ENCODE data around the gene SHISA9.

The SHISA9 gene

DNA sequence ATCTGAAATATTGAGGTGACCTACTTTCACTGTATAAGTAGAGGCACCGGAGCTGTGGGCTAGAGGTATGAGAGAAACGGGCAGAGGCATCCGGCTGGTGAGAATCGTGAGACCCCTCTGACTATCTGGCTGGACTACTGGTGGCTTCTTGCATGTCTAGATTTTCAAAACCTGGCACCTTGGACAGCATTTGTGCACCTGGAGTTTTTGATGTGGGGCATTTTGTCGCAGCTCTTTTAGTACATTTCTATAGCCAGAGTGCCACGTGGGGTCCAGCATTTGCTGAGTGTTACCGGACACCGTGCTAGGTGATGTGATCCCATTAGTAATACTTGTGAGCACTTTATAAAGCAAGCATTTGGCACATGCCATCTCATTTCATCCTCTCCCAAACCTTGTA, 32.6 kb upstream of the SHISA9 start:
- TF ChIP-seq, protein P1, sequence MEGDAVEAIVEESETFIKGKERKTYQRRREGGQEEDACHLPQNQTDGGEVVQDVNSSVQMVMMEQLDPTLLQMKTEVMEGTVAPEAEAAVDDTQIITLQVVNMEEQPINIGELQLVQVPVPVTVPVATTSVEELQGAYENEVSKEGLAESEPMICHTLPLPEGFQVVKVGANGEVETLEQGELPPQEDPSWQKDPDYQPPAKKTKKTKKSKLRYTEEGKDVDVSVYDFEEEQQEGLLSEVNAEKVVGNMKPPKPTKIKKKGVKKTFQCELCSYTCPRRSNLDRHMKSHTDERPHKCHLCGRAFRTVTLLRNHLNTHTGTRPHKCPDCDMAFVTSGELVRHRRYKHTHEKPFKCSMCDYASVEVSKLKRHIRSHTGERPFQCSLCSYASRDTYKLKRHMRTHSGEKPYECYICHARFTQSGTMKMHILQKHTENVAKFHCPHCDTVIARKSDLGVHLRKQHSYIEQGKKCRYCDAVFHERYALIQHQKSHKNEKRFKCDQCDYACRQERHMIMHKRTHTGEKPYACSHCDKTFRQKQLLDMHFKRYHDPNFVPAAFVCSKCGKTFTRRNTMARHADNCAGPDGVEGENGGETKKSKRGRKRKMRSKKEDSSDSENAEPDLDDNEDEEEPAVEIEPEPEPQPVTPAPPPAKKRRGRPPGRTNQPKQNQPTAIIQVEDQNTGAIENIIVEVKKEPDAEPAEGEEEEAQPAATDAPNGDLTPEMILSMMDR (IDR thresholded peaks at IDR 0.05; ENCODE audit: control insufficient read depth, insufficient read depth, low read depth, low read length, missing control alignments), result no peak
- DNase-seq (ENCODE audit: low read depth), result no peak
- H3K4me3 ChIP-seq (ENCODE audit: control insufficient read depth, low read depth, low read length), result no peak overlapping the region

DNA sequence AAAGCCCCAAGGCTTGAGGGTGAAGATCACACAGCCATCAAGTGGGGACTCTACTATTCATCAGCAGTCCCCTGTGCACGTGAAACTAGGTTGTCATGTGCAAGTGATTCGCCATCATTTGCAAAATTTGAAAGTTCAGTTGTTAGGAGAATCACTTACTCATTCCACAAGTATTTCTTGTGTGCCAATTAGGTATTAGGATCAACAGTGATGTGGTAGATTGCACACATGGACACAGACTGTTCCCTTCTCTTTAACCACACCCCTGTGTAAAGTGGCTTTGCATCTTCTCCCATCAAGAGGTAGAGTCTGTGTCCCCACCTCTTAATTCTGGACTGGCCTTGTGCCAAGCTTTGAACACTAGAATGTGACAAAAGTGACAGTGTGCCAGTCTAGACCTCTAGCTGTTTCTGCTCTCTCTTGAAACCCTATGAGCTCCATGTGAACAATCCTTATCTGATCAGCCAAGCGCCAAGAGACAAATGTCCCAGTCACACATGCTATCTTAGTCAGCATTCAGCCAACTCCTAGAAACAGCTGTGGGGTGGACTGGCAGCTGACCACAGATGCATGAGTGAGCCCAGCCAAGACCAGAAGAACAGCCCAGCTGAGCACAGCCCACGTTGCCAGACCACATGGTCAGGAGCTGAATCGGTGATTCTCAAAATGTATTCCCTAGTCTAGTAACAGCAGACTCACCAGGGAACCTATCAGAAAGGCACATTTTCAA, 31.5 kb upstream of the SHISA9 start:
- no peak for DNase-seq (ENCODE audit: low read depth)
- TF ChIP-seq, protein P1 (IDR thresholded peaks at IDR 0.05; ENCODE audit: control insufficient read depth, insufficient read depth, low read depth, low read length, missing control alignments), result no peak
- no peak overlapping the region for H3K4me3 ChIP-seq (ENCODE audit: control insufficient read depth, low read depth, low read length)

DNA sequence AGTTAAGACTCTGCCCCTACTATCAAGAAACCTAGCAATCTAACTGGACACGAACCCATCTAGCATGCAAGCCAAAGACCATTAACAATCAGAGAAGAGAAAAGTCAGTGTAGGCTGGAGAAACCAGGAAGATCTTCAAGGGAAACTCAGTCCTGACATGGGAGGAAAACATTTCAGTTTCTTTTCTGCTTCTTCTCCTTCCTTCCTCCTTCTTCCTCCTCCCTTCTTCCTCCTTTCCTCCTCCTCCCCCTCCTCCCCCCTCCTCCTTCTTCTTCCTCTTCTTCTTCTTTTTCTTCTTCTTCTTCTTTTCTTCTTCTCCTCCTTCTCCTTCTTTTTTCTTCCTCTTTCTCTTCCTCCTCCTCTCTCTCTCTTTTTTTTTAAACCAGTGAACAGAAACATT, 29.6 kb upstream of the SHISA9 start:
- no peak for DNase-seq (ENCODE audit: low read depth)
- TF ChIP-seq, protein P1 (IDR thresholded peaks at IDR 0.05; ENCODE audit: control insufficient read depth, insufficient read depth, low read depth, low read length, missing control alignments), result no peak
- H3K4me3 ChIP-seq (ENCODE audit: control insufficient read depth, low read depth, low read length), result no peak overlapping the region

DNA sequence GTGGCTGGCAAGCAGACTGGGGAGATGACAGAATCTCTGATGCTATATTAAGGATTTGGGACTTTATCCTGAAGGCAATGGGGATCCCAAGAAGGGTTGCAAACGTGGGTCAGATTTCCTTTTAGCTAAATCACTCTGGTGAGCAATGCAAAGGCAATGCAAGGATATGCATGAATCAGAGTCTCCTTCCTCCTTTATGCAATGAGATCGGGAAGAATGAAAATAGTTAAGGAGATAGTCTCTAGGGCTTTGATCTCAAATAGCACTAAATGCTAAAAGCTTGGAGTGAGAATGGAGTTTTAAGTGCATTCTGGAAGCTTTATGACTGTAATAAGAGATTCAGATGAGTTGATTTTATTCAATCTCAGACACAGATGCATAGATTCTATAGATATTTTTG, 27.2 kb upstream of the SHISA9 start:
- H3K4me3 ChIP-seq (ENCODE audit: control insufficient read depth, low read depth, low read length), result no peak overlapping the region
- peak; percentile 32 for DNase-seq (ENCODE audit: low read depth)
- TF ChIP-seq, protein P1 (IDR thresholded peaks at IDR 0.05; ENCODE audit: control insufficient read depth, insufficient read depth, low read depth, low read length, missing control alignments), result no peak

DNA sequence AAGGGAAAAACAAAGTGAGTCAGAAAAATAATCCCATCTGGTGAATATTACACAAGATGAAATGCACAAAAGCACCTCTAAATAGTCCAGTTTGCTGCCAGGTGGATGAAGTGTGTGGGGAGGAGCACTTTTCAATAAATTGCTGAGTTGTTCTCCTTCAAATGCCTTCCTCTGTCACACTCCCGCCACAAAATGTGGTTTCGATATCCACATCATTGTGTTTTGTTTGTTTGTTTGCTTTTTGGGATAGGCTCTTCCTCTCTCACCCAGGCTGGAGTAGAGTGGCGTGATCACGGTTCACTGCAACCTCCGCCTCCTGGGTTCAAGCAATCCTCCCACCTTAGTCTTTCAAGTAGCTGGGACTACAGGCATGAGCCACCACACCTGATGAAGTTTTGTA, 24.6 kb upstream of the SHISA9 start:
- DNase-seq (ENCODE audit: low read depth), result no peak
- no peak overlapping the region for H3K4me3 ChIP-seq (ENCODE audit: control insufficient read depth, low read depth, low read length)
- TF ChIP-seq, protein P1 (IDR thresholded peaks at IDR 0.05; ENCODE audit: control insufficient read depth, insufficient read depth, low read depth, low read length, missing control alignments), result no peak

DNA sequence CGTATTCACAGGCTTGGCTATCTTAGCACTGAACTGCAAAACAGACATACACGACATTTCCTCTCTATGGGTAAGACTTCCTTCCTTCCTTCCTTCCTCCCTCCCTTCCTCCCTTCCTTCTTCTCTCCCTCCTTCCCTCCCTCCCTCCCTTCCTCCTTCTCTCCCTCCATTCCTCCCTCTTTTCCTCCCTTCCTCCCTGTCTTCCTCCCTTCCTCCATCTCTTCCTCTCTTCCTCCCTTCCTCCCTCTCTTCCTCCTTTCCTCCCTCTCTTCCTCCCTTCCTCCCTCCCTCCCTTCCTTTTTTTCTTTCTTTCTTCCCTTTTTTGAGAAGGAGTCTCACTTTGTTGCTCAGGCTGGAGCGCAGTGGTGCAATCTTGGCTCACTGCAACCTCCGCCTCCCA, 22.4 kb upstream of the SHISA9 start:
- no peak overlapping the region for H3K4me3 ChIP-seq (ENCODE audit: control insufficient read depth, low read depth, low read length)
- TF ChIP-seq, protein P1 (IDR thresholded peaks at IDR 0.05; ENCODE audit: control insufficient read depth, insufficient read depth, low read depth, low read length, missing control alignments), result no peak
- DNase-seq (ENCODE audit: low read depth), result no peak

Measured in AG09309 (cell line).